HL-60 (cell line): ENCODE measurements around the gene MARCHF7.
A peak's percentile ranks its signal among the peaks of the same experiment; 100 is the strongest.

Experiments used
- GABPA ChIP-seq: IDR thresholded peaks from 2 replicates; pipeline ENCODE4 v1.6.1; 2012; ENCODE audit warnings: low read depth
- POLR2AphosphoS5 ChIP-seq: IDR thresholded peaks from 2 replicates; pipeline ENCODE4 v1.6.1; 2012; ENCODE audit warnings: low read depth
- REST ChIP-seq: IDR thresholded peaks from 2 replicates; pipeline ENCODE4 v1.6.1; 2012; ENCODE audit warnings: low read depth; ENCODE audit not compliant: insufficient replicate concordance
- SPI1 ChIP-seq: IDR thresholded peaks from 2 replicates; pipeline ENCODE4 v1.6.1; 2012; ENCODE audit warnings: low read depth, mild to moderate bottlenecking, borderline replicate concordance
- TF ChIP-seq, protein P1 (sequence below): IDR thresholded peaks from one replicate; pipeline ENCODE4 v1.5.1; 2011; ENCODE audit warnings: low read length, control low read depth, inconsistent platforms; ENCODE audit not compliant: insufficient read depth

GRCh38 chr2:159753797-159754196 lies 41.5 kb downstream of the MARCHF7 start:
- TF ChIP-seq, protein P1, sequence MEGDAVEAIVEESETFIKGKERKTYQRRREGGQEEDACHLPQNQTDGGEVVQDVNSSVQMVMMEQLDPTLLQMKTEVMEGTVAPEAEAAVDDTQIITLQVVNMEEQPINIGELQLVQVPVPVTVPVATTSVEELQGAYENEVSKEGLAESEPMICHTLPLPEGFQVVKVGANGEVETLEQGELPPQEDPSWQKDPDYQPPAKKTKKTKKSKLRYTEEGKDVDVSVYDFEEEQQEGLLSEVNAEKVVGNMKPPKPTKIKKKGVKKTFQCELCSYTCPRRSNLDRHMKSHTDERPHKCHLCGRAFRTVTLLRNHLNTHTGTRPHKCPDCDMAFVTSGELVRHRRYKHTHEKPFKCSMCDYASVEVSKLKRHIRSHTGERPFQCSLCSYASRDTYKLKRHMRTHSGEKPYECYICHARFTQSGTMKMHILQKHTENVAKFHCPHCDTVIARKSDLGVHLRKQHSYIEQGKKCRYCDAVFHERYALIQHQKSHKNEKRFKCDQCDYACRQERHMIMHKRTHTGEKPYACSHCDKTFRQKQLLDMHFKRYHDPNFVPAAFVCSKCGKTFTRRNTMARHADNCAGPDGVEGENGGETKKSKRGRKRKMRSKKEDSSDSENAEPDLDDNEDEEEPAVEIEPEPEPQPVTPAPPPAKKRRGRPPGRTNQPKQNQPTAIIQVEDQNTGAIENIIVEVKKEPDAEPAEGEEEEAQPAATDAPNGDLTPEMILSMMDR = no peak
- TF ChIP-seq REST (no peak), POLR2AphosphoS5 (no peak), SPI1 (peak; percentile 90), GABPA (no peak)
